GM18520 (cell line): ENCODE measurements around the gene RAPGEF1.

Source experiments
- ATAC-seq: cut with Tn5 transposase; IDR thresholded peaks from one replicate; pipeline ENCODE4 v1.9.1; 2021; ENCODE audit not compliant: unreplicated experiment

Gene RAPGEF1

DNA sequence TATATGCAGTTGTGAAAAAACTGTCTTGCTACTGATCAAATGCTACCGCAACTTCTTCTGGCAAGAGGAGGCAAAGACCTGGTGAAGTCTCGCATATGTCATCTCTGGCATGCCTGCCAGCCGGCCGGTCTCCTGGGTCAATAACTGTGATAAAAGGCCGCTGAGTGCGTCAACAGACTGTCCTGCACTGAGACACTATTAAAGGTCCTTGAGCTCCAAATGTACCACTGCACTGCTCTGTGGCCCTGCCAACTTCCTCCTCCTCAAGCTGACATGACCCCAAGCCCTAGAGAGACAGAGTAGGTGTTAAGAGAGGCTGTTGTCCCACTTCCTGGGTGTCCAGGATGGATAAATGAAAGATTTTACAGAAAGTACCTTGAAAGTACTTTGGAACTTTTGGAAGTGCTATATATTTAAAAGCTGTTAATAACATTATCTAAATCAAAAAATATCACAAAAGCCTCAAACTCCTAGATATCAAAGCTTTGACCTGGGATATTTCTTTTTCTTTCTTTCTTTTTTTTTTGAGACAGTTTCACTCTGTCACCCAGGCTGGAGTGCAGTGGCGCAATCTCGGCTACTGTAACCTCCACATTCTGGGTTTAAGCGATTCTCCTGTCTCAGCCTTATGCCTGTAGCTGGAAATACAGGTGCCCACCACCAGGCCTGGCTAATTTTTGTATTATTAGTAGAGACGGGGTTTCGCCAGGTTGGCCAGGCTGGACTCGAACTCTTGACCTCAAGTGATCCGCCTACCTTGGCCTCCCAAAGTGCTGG lies 31.5 kb downstream of the RAPGEF1 start:
- ATAC-seq = no peak

GRCh38 chr9:131707733-131708157 lies 32.1 kb downstream of the RAPGEF1 start:
- no peak for ATAC-seq

- no peak for ATAC-seq
Measured at GRCh38 chr9:131707050-131707449, 32.8 kb downstream of the RAPGEF1 start.

DNA sequence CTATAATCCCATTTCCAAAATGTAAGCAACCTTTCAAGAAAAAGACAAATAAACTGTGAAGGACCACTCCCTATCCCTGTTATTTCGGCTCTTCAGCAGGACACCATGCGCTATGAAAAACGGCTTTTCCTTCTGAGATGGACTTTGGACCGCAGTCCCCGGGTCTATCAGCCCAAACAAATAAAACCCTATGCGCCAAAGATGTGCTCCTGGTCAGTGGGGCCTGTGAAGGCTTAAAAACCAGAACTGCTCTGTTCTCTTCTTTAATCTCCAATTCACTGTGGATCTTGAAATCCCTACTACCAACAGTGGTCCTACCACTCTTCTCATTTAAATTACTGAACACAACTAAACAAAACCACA lies 33.3 kb downstream of the RAPGEF1 start:
- no peak for ATAC-seq

- no peak for ATAC-seq
Measured at GRCh38 chr9:131704988-131705387, 34.9 kb downstream of the RAPGEF1 start.

GRCh38 chr9:131704141-131704983 lies 35.5 kb downstream of the RAPGEF1 start:
- ATAC-seq = no peak

DNA sequence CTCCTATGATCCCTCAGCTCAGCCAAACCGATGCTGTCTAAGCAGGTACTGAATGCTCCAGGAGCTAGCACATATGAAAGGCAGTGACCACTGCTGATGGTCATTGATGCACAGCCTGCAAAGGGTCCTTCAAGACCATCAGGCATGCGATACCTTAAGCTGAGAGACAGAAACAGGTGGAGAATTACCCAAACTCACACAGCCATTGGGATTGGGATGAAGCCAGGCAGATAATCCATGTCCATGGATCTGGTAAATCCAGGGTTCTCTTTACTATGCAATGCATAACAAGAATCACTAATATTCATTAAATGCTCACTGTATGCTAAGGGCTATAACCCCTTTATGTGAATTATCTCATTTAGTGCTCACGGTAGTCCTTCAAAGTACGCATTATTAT lies 36.2 kb downstream of the RAPGEF1 start:
- no peak for ATAC-seq

- ATAC-seq = no peak
Measured at GRCh38 chr9:131702911-131703310, 37.0 kb downstream of the RAPGEF1 start.

GRCh38 chr9:131701789-131702337 lies 38.0 kb downstream of the RAPGEF1 start:
- no peak for ATAC-seq

- ATAC-seq = no peak
Measured at GRCh38 chr9:131701436-131701781, 38.5 kb downstream of the RAPGEF1 start.

- no peak for ATAC-seq
Measured at GRCh38 chr9:131700765-131701435, 39.0 kb downstream of the RAPGEF1 start.

DNA sequence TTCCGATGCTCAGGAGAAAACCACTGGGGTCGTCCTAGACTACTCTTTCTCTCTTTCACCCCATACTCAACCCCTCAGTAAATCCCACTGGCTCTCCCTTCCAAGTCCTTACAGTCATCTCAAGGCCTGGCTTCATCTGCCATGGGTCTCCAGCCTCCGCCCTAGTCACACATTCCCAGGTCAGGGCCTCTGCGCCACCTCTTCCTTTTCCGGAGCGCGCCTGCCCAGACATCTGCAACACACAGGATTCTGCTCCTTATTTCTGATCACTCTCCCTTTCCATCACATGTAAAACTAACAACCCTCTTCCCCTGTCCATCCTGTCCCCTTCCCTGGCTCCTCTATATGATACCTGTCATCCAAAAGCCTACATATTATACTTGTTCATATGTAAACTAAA lies 39.8 kb downstream of the RAPGEF1 start:
- ATAC-seq = no peak

DNA sequence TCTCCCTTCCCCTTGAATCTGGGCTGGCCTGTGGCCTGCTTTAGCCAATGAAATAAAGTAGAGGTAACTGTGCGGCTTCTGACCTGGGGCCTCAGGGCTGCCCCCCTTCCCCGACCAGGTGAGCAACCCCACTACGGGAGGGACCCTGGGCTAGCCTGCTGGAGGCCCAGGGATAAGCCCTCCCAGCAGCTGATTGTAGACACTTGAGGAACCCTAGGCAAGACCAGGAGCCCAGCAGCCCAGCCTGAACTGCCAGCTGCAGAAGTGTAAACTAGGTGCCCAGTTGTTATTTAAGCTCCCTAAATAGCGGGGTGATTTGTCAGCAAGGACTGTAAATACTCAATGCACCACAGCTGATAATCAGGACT lies 41.3 kb downstream of the RAPGEF1 start:
- no peak for ATAC-seq

GRCh38 chr9:131697908-131698617 lies 41.8 kb downstream of the RAPGEF1 start:
- no peak for ATAC-seq

- ATAC-seq = no peak
Measured at GRCh38 chr9:131697097-131697496, 42.8 kb downstream of the RAPGEF1 start.

DNA sequence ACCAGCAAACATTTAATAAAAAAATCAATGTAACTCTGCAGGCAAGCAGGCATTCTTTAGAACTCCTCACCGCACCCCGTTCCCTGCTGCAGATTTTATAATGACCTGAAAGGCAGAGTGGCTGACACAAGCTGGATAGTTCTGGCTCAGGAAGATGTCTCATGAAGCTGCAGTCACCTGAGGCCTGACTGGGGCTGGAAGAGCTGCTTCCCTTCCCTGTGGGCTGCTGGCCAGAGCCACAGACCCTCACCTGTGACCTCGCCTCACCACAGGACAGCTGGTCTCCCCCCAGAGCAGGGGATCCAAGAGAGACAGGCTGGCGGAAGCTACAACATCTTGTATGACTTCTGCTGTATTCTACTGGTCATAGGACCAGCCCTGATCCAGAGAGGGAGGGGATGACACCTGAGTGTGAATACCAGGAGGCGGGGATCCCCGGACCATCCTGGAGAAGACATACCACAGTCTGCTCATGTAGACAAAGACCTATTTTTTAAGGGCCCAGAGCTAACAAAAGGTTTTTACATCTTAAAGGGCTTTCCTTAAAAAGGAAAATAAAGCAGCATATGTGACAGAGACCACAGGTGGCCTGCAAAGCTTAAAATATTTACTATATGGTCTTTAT lies 43.9 kb downstream of the RAPGEF1 start:
- no peak for ATAC-seq

DNA sequence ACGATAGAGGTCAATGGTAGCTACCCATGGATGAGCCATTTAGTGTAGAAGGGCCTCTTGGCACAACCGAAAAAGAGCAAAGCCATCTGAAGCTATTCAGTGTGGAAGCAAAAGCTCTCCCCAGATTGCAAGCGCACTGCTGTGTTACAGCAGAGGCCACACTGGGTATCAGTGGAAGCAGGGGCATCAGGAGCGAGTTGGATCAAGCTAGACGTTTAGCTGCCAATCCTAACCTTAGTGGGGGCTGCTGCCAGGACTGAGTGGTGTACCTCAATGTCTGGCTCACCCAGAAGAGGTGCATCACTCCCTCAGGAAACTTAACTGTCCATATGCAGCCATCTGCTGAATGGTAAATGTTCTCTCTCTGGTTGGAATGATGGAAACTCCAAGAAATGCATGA lies 44.5 kb downstream of the RAPGEF1 start:
- ATAC-seq = no peak

- no peak for ATAC-seq
Measured at GRCh38 chr9:131693651-131694597, 46.0 kb downstream of the RAPGEF1 start.
